Neural progenitor cell (in vitro differentiated cells): Measurements from ENCODE around the gene CTIF. TPM values are rescaled to one million over a fixed set of nuclear protein-coding genes. Genes with fewer than 3 reads are reported as not detected.

Source experiments
- DNase-seq: peaks from one replicate; pipeline ENCODE4 v3.0.0-alpha.2; 2016; ENCODE audit warnings: low spot score
- H2AFZ ChIP-seq: fragments of 200-600 bp; sonication (generic); replicated peaks from 2 replicates; pipeline ENCODE4 v1.6.1; 2016; ENCODE audit warnings: antibody characterized with exemption
- H3F3A ChIP-seq: fragments of 200-600 bp; sonication (generic); 2 replicates; pipeline ENCODE4 v1.6.1; 2016; ENCODE audit warnings: antibody characterized with exemption, low read depth
- H3K27ac ChIP-seq: fragments of 200-600 bp; sonication (generic); 2 replicates; pipeline ENCODE4 v1.5.1; 2016; ENCODE audit warnings: mild to moderate bottlenecking
- H3K27me3 ChIP-seq: fragments of 200-600 bp; sonication (generic); 2 replicates; pipeline ENCODE4 v1.6.1; 2016; ENCODE audit warnings: mild to moderate bottlenecking, moderate library complexity
- H3K36me3 ChIP-seq: fragments of 200-600 bp; sonication (generic); 2 replicates; pipeline ENCODE4 v1.5.1; 2016
- H3K4me1 ChIP-seq: fragments of 200-600 bp; sonication (generic); 2 replicates; pipeline ENCODE4 v1.6.1; 2016; ENCODE audit warnings: mixed run types
- H3K4me2 ChIP-seq: fragments of 200-600 bp; sonication (generic); 2 replicates; pipeline ENCODE4 v1.6.1; 2016
- H3K4me3 ChIP-seq: fragments of 200-600 bp; sonication (generic); 2 replicates; pipeline ENCODE4 v1.5.1; 2016
- H3K79me2 ChIP-seq: fragments of 200-600 bp; sonication (generic); 2 replicates; pipeline ENCODE4 v1.6.1; 2016; ENCODE audit warnings: low read depth
- H3K9ac ChIP-seq: fragments of 200-600 bp; sonication (generic); 2 replicates; pipeline ENCODE4 v1.6.1; 2016
- H3K9me3 ChIP-seq: fragments of 200-600 bp; sonication (generic); 2 replicates; pipeline ENCODE4 v1.5.1; 2016; ENCODE audit warnings: low read depth
- H4K20me1 ChIP-seq: fragments of 200-600 bp; sonication (generic); 2 replicates; pipeline ENCODE4 v1.6.1; 2016; ENCODE audit warnings: low read depth
- H3K27ac Mint-ChIP-seq: 3 replicates; pipeline ENCODE4 v1.8.0; 2021; ENCODE audit warnings: mixed read lengths
- H3K27me3 Mint-ChIP-seq: 2 replicates; pipeline ENCODE4 v1.8.0; 2022; ENCODE audit warnings: low read depth, mild to moderate bottlenecking, inconsistent platforms, moderate library complexity, mixed read lengths; ENCODE audit not compliant: insufficient read depth
- H3K36me3 Mint-ChIP-seq: 3 replicates; pipeline ENCODE4 v1.8.0; 2021; ENCODE audit warnings: mixed read lengths
- H3K4me1 Mint-ChIP-seq: 3 replicates; pipeline ENCODE4 v1.8.0; 2021; ENCODE audit warnings: mixed read lengths
- H3K4me3 Mint-ChIP-seq: 3 replicates; pipeline ENCODE4 v1.8.0; 2021; ENCODE audit warnings: mild to moderate bottlenecking, moderate library complexity, mixed read lengths
- H3K9me3 Mint-ChIP-seq: 3 replicates; pipeline ENCODE4 v1.8.0; 2020; ENCODE audit warnings: mixed read lengths
- CTCF ChIP-seq: fragments of 200-600 bp; sonication (generic); IDR thresholded peaks from 2 replicates; pipeline ENCODE4 v1.5.1; 2017; ENCODE audit warnings: antibody characterized with exemption, mild to moderate bottlenecking
- EZH2 ChIP-seq: fragments of 200-600 bp; sonication (generic); IDR thresholded peaks from 2 replicates; pipeline ENCODE4 v1.6.1; 2017; ENCODE audit warnings: antibody characterized with exemption, mild to moderate bottlenecking, moderate library complexity
- EZH2phosphoT487 ChIP-seq: fragments of 200-600 bp; sonication (generic); IDR thresholded peaks from 2 replicates; pipeline ENCODE4 v1.6.1; 2017; ENCODE audit warnings: antibody characterized with exemption
- total RNA-seq: library from RNA; depleted of rRNA; stranded (reverse); fragments of >200 nt; gene quantifications from 2 replicates; pipeline ENCODE4 v1.2.3, GENCODE V29; 2015; ENCODE audit warnings: low replicate concordance

The CTIF gene
- total RNA-seq, 1 donor from 2014 or later: 17.6 TPM

GRCh38 chr18:48789259-48789812 is 250.5 kb downstream of the CTIF start:
- DNase-seq: no peak
- Histone ChIP-seq H3K4me1 (peaks cover 10% of the 10 kb centered on the region), H2AFZ (no peak overlapping the region), H3F3A (no peaks in the 10 kb centered on the region), H3K27me3 (no peaks in the 10 kb centered on the region), H3K27ac (no peak overlapping the region), H3K9me3 (no peaks in the 10 kb centered on the region), H3K4me3 (no peak overlapping the region), H3K79me2 (no peaks in the 10 kb centered on the region), H4K20me1 (peaks cover 5% of the 10 kb centered on the region), H3K36me3 (no peaks in the 10 kb centered on the region), H3K9ac (no peak overlapping the region), H3K4me2 (no peak overlapping the region)
- TF ChIP-seq CTCF (no peak), EZH2phosphoT487 (no peak), EZH2 (no peak)
- Mint-ChIP-seq H3K4me3 (no peak overlapping the region), H3K4me1 (peaks cover 22% of the 10 kb centered on the region), H3K36me3 (peaks cover 14% of the 10 kb centered on the region), H3K27ac (no peak overlapping the region), H3K9me3 (no peaks in the 10 kb centered on the region), H3K27me3 (peaks cover 2% of the 10 kb centered on the region)

DNA sequence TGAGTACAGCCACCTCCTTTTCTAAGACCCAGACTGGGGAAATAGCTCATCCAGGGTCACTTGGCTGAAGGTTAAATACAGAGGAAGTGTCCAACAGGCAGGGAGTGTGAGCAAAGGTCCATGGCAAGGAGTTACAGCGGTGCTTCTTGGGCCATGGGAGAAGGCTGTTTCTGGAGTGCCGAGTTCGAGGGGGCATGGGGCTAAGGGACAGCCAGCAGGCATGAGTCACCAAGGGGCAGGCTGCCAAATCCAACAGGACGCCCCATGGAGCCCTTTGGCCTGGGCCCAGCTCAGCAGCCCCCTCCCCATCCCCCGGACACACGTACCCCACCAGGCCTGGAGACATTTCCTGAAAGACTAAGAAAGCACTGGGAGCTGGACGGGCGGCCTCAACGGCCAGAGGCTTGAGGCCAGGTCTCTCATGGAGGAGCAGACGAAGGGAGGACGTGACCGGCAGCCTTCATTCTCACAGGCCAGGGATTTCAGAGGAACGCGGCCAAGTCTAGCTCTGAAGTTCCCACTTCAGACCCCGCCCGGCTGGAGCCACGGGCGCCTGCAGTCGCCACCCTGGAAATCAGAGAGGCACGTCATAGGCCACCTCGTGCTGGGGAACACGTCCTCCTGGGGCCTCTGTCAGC is 251.5 kb downstream of the CTIF start:
- H3K9ac ChIP-seq: no peak overlapping the region
- peaks cover 5% of the 10 kb centered on the region for H4K20me1 ChIP-seq
- H3K27ac ChIP-seq: no peak overlapping the region
- no peak for TF ChIP-seq EZH2
- TF ChIP-seq EZH2phosphoT487: no peak
- TF ChIP-seq CTCF: no peak
- H3K4me2 ChIP-seq: no peak overlapping the region
- no peak overlapping the region for H2AFZ ChIP-seq
- no peaks in the 10 kb centered on the region for H3K27me3 ChIP-seq
- H3F3A ChIP-seq: no peaks in the 10 kb centered on the region
- H3K4me3 ChIP-seq: no peak overlapping the region
- H3K36me3 ChIP-seq: no peaks in the 10 kb centered on the region
- no peak for DNase-seq
- H3K36me3 Mint-ChIP-seq: peaks cover 17% of the 10 kb centered on the region
- H3K79me2 ChIP-seq: no peaks in the 10 kb centered on the region
- peaks cover 3% of the 10 kb centered on the region for H3K27me3 Mint-ChIP-seq
- H3K9me3 ChIP-seq: no peaks in the 10 kb centered on the region
- H3K9me3 Mint-ChIP-seq: no peaks in the 10 kb centered on the region
- peaks cover 22% of the 10 kb centered on the region for H3K4me1 Mint-ChIP-seq
- H3K4me3 Mint-ChIP-seq: no peak overlapping the region
- H3K4me1 ChIP-seq: peaks cover 10% of the 10 kb centered on the region
- H3K27ac Mint-ChIP-seq: no peak overlapping the region

- H3K27me3 ChIP-seq: no peaks in the 10 kb centered on the region
- H4K20me1 ChIP-seq: peaks cover 5% of the 10 kb centered on the region
- Mint-ChIP-seq H3K27me3 (peaks cover 3% of the 10 kb centered on the region), H3K9me3 (no peaks in the 10 kb centered on the region), H3K27ac (no peak overlapping the region), H3K36me3 (peaks cover 18% of the 10 kb centered on the region), H3K4me3 (no peak overlapping the region), H3K4me1 (peaks cover 22% of the 10 kb centered on the region)
- no peaks in the 10 kb centered on the region for H3K9me3 ChIP-seq
- H3K27ac ChIP-seq: no peak overlapping the region
- H3K4me1 ChIP-seq: peaks cover 10% of the 10 kb centered on the region
- H3K9ac ChIP-seq: no peak overlapping the region
- H3K4me3 ChIP-seq: no peak overlapping the region
- no peak for DNase-seq
- no peak for TF ChIP-seq CTCF
- no peak for TF ChIP-seq EZH2phosphoT487
- no peak for TF ChIP-seq EZH2
- H2AFZ ChIP-seq: no peak overlapping the region
- no peaks in the 10 kb centered on the region for H3F3A ChIP-seq
- no peaks in the 10 kb centered on the region for H3K79me2 ChIP-seq
- H3K4me2 ChIP-seq: no peak overlapping the region
- H3K36me3 ChIP-seq: no peaks in the 10 kb centered on the region
Observed at GRCh38 chr18:48790869-48791635, 252.2 kb downstream of the CTIF start.
